Measurements from ENCODE around the gene ACADVL.
"Not testable (repeated sequence)": the region's sequence is repeated elsewhere in the genome, so short reads cannot be mapped to it uniquely, and the experiment has no call there.

ACADVL gene

DNA sequence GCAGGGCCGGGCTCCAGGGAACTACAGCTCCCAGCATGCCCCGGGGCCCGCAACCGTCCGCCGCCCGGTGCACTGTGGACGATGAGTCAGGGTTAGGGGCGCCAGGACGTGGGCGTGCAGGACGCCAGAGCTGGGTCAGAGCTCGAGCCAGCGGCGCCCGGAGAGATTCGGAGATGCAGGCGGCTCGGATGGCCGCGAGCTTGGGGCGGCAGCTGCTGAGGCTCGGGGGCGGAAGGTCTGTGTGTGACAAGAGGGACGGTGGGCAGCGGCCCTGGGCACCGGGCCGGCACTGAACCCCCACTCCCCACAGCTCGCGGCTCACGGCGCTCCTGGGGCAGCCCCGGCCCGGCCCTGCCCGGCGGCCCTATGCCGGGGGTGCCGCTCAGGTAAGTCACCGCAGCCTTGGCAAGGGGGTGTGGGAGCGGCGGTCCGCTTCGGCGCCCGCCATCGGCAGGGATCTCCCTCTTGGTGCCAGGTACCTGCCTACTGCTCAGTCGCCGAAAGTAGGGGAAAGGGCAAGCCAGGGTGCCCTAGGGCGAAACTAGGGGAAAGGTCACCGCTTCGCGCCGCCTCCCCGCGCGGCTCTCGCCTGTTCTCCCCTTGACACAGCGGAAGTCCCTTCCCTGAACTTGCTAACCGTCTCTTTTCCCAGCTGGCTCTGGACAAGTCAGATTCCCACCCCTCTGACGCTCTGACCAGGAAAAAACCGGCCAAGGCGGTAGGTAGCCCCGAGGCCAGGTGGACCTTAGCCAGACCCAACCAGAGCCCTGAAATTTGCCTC, at the start of gene ACADVL, which contains the start of gene DLG4:
ACADVL (plus strand) TSS at position 127 of the 781 bp plus-strand sequence; CDS start at position 174, 47 bp downstream.
DLG4 (minus strand) TSS at position 25 of the 781 bp plus-strand sequence.
- peak; percentile 84 for DNase-seq (ENCODE audit: low read depth)

DNA sequence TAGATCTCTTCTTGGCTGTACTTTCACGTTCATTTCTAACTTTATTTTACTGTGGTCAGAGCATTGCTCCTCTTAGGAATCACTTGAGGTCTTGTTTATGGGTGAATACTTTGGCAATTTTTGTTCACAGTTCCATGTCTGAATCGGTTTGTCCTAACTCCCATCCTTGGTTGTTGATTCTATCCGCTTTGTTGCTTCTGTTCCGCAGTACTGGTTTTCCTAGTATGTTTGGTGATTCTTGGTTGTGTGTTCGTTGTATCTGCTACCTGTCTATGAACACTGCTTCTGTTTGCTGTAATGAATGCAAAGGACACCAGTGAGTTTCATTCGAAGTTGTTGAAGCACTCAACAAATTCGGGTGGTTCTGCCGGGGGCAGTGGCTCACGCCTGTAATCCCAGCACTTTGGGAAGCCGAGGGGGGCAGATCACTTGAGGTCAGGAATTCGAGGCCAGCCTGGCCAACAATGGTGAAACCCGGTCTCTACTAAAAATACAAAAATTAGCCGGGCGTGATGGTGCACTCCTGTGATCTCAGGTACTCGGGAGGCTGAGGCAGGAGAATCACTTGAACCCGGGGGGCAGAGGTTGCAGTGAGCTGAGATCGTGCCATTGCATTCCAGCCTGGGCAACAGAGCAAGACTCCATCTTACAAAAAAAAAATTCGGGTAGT, 47.1 kb upstream of the ACADVL start:
- DNase-seq (ENCODE audit: low read depth): not testable (repeated sequence)

DNA sequence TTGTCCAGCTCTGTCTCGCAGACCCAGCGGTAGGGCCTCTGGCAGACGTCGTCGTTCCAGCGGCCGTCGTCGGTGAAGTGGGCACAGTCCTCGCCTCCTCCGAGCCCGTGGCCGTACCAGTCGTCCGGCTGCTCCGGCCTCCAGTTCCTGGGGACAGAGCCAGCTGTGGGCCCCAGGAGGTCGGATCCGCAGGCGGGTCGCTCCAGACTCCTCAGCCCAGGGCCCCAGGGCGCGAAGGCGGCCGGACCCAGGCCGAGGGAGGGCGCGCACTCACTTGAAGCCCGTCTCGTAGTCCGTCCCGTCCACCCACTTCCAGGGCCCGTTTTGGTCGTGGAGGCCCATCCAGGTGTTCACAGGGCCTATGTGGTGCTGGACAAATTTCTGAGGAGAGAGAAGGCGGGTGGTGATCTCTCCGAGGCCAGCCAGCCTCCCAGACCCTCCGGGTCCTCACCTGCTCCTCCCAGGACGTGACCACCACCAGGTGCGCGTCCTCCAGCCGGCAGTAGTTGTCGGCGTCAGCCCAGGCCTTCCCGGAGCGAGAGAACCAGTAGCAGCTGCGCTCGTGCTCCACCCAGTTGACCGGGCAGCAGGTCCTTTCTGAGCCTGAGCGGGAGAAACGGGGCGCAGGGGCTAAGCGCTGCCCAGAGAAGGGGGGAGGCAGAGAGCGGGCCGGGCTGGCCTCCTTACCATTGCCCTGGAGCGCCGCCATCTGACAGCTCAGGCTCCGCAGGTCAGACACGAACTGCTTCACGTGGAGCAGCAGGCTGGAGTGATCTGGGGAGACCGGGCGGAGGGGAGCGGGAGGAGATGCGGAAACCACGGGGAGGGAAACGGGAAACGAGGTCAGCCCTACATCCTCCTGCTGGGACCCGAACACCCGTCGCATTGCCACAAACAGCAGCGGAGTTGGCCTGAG, 45.8 kb upstream of the ACADVL start:
- no peak for DNase-seq (ENCODE audit: low read depth)

DNA sequence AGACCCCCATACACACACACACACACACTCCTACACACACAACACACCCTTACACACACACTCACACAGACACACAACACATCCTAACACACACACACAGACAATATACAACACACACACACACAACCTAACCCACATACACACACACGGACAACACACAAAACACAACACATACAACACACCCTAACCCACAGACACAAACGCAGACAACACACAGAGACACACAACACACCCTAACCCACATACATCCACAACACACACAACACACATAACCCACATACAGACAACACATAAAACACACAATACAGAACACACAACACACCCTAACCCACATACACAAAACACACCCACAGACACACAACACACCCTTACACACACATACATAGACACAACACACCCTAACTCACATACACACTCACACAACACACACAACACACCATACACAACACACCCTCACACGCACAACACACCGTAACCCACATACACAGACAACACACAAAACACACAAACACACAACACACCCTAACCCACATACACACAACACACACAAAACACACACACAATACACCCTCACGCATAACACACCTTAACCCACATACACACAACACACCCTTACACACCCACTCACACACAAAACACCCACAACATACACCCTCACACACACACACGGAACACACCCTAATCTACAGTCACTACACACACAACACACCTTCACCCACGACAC, 45.0 kb upstream of the ACADVL start:
- no peak for DNase-seq (ENCODE audit: low read depth)

DNA sequence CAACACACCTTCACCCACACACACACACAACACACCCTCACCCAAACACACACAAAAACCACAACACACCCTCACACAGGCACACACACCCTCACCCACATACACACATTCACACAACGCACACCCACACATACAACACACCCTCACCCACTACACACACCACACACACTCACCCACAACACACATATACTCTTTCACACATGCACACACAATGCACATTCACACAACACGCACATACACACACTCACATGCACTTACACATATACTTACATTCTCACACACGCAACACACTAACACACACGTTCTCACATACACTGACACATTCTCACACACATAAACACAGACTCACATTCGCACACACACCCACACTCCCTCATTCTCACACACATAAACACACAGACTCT, 44.4 kb upstream of the ACADVL start:
- no peak for DNase-seq (ENCODE audit: low read depth)

DNA sequence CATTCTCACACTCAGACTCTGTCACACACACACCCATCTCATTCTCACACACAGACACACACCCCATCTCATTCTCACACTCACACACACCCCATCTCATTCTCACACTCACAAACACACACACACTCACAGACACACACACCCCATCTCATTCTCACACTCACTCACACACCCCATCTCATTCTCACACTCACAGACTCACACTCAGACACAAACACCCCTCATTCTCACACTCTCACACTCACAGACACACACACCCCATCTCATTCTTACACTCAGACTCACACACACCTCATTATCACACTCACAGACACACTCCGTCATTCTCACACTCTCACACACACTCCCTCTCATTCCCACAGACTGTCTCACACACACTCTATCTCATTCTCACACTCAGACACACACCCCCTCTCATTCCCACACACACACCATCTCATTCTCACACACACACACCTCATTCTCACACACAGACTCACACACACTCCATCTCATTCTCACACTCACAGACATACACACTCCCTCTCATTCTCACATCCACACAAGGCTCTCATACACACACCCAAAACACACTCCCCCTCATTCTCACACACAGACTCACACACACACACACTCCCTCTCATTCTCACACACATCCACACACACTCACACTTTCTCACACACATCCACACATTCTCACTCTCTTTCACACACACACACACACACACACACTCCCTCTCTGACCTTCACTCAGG, 43.5 kb upstream of the ACADVL start:
- DNase-seq (ENCODE audit: low read depth): no peak

DNA sequence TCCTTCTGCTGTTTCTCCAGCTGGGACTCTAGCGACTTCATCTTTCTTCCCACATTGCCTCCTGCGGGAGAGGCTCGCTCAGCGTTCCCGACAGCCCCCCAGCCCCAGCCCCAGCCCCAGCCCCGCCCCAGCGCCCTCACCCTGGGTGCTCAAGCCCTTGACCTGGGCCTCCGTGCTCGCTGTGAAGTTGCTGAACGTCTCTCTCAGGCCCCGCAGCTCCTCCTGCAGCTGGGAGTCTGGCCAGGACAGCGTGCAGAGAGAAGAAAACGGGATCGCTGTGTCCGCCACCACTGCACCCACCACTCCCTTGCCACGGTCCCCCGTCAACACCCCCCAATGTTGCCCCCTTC, 42.9 kb upstream of the ACADVL start:
- no peak for DNase-seq (ENCODE audit: low read depth)

DNA sequence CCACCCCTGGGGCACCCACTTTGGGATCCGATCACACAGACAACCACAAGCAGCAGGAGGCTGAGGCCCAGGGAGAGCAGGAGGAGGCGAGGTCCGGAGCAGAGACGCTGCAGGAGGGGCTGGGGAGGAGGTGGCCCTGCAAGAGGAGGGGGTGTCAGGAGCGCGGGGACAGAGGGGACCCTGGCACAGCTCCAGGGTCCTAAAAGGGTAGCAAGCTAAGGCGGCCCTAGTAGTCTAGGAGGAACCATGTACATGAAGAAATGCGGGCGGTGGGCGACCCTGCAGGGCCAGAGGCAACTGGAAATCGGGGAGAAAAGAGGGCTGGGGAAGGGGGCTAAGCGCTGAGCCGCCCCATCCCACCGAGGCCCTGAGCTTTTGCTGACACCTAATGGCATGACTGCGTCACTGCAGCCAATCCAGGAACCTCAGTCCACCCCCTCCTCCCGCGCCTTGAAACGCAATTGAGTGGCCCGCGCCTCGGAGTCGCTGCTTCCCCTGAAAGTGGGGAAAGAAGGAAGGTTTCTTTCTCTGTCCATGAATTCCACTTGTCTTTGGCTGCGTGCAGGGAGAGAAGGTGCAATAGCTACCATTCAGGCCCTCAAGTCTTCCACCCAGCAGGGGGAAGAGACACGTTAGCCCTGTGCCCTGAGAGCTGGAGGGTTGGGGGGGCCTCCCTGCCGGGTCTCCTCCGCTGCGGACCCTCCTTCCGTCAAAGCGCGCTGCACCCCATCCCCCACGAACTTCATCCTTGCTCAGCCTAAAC, 42.4 kb upstream of the ACADVL start:
- no peak for DNase-seq (ENCODE audit: low read depth)

DNA sequence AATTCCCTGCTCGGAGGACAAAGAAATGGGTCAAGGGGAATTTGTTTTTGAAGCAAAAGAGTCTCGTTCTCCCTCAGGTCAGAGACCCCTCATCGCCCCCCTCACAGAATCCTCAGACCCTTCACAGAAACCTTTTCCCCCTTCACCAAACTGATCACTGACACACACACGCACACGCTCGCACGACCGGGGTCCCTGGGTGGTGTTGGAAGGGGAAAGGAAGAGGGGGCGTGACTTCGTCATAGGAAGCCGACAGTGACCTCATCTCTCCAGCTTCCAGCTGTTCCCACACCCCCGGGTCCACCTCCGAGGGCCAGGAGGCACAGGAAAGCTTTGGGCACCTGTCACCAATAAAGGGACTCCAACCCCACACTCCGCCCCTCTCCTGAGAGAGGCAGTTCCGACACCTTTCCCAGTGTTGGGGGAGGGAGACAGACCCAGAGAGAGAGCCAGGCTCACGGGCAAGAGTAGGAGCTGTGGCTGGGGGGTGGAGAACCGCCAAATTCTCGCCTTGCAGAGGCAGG, 41.7 kb upstream of the ACADVL start:
- DNase-seq (ENCODE audit: low read depth): no peak

DNA sequence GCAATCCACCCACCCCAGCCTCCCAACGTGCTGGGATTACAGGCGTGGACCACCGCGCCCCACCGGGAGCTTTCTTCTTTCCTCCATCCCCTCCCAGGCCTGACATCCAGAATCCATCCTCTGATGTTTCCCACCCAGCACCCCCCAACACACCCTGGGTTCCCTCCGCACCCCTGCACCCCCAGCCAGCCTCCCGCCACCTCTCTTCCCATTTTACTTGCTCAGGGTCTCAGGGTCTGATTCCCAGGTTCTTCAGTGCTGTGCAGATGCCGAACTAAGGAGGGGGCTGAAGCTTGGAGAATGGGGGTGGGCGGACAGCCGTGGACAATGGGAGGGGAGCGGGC, 40.8 kb upstream of the ACADVL start:
- no peak for DNase-seq (ENCODE audit: low read depth)

DNA sequence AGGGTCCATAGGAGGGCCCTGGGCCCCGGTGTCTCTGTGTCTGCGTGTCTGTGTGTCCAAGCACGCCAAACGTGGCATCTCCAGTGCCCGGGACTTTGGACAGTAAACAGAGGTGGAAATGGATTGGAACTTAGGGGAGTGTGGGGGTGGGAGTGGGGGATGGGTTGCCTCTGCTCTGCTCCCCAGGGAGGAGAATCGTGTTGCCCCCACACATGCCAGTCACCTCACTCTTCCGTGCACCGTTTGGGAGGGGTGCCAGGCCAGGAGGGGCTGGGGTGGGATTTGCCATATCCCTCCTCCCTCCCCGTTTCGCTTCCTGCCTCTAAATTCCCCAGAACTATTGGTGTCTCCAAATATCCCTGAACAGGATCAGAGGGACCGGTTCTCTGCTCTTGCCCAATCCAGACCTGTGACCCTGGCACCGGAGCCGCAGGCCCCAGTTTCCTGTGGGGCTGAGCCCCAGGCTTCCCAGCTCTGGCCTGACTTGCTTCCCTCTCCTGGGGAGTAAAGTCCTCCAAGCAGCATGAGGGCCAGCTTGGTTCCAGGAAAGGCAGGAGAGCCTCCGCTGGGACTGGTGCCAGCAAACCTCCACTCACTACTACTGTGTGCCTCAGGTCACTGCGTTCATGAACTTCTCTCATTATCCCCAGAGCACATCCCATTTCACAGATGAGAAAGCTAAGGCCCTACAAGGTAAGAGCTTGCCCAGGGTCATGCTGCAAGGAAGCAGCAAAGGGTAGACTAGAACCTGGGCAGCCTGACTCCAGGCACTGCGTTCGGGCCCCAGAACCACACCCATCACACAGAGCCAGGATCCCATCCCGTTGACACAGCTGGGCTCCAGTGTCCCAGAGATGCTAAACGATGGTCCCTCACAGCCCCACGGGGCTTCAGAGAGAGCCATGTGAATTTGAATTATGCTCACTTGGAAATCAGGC, 40.2 kb upstream of the ACADVL start, which contains the start of gene ASGR1:
ASGR1 (minus strand) TSS at position 54 of the 938 bp plus-strand sequence. CDS start 807 bp downstream, outside the sequence.
- DNase-seq (ENCODE audit: low read depth): no peak

DNA sequence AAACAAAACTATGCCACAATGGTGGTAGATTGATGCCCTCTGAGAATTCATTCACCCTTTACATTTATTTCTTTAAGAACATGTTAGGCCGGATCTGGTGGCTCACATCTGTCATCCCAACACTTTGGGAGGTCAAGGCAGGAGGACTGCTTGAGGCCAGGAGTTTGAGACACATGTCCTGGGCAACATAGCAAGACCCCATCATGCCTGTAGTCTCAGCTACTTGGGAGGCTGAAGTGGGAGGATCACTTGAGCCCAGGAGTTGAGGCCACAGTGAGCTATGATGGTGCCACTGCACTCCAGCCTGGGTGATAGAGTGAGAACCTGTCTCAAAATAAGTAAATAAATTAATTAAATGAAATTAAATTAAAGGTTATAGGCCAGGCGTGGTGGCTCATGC, 37.6 kb upstream of the ACADVL start:
- not testable (repeated sequence) for DNase-seq (ENCODE audit: low read depth)

DNA sequence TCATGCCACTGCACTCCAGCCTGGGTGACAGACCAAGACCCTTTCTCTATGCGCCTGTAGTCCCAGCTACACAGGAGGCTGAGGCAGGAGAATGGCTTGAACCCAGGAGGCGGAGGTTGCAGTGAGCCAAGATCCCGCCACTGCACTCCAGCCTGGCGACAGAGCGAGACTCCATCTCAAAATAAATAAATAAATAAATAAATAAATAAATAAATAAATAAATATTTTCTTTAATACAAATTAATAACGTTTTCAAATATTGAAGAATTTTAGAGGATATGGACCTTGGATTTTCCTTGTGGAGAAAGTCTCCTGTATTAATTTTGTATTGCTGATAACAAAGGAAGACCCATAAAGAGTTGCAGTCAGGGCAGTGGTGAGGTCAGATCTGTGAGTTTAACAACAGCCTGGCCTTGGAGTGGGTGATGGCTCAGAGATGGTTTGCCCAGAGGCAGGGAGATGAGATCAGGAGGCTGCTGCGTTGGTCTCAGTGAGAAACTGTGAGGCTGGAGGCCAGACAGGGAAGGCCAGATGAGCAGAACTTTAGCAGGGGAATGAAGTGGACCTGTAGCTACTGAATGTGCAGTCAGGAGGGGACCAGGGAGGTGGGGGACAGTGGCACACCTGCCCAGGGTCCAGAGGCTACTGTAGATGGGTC, 36.2 kb upstream of the ACADVL start:
- DNase-seq (ENCODE audit: low read depth): no peak

DNA sequence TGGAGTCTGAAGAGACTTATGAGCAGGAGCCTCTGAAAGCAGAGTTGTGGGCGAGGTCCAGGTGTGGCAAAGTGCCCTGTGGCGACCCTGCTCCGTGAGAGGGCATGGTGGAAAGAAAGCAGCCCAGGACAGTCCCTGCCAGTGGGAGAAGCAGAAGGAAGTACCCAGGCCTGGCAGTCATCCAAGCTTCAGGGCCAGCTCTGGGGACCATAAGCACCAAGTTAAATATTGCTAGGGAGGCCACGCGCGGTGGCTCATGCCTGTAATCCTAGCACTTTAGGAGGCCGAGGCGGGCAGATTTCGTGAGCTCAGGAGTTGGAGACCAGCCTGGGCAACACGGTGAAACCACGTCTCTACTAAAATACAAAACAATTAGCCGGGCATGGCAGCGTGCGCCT, 35.6 kb upstream of the ACADVL start:
- DNase-seq (ENCODE audit: low read depth): no peak

DNA sequence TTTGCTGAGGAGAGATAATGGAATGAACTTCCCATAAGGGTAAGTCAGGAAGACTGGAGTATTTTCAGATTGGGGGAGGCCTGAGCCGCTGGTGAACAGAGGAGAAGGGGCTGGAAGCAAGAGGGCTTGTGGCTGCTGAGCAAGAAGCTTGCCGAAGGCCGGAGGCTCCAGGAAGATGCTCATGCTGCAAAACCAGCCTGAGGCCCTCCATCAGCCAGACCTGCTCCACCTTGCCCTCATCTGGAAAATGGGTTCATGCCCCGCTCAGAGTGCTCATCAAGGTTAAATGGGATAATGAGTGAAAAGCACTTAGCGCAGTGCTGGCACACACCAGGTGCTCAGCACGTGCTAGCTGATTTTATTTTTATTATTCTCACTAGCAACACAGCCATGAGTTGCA, 35.1 kb upstream of the ACADVL start:
- DNase-seq (ENCODE audit: low read depth): no peak

DNA sequence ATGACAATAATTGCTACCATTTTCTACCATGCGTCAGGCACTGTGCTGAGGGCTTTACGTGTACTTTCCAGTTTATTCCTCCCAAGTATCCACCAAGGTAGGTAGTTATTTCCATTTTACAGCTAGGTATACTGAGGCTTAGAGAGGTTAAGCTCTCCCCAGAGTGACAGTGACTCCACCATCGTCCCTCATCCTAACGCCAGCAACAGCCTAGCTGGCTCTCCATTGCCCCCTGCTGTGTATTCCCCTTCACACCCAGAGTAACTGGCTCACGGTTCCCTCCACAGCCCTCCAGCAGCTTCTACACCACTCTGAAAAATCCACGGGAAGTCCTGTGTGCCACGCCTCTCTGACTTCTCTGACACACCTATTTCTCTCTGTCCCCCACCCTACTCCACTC, 33.5 kb upstream of the ACADVL start:
- DNase-seq (ENCODE audit: low read depth): no peak

DNA sequence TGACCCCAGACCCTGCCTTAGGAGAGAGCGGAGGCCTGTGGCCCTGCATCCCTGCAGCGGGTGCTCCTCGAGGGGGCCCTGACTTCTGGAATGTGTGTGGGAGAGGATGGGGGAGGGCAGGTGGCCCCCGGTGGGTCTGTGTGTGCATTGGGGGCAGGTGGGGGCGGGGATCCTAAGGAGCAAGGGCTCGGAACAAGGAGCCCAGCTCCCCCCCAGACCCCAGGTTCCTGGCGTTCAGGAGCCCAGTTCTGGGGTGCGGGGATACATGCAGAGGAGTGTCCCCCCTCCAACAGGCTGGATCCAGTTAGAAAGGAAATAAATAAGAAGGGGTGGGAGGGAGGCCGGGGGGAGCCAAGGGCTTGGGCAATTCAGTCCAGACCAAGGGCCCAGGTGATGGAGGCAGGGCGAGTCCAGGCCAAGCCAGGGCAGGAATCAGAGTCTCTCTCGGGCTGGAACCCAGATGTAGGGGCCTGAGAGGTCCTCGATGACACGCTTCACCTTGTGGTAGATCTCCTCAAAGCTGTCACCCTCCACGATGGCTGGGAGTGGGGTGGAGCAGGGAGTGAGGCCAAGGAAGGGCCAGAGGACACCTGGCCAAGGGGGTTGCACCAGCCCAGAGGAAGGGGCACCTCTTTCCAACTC, 29.3 kb upstream of the ACADVL start:
- DNase-seq (ENCODE audit: low read depth): no peak

DNA sequence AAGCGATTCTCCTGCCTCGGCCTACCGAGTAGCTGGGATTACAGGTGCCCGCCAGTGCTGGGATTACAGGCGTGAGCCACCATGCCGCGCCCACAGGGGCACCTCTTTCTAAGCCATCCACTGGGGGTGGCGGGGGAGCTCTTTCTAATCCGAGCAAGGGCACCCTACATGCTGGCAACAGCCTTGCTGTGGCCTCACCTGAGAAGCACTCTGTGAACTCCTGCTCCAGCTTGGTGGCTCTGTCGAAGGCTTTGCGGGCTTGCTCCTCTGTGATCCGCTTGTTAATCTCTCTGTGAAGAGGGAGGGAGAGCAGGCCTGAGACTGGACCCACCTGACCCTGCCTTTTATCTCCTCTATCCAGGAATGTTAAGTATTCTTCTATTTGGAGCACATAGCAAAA, 28.7 kb upstream of the ACADVL start:
- no peak for DNase-seq (ENCODE audit: low read depth)
